HG02943 (cell line): ENCODE measurements around the gene JADE2.
"Not testable (repeated sequence)": the region's sequence is repeated elsewhere in the genome, so short reads cannot be mapped to it uniquely, and the experiment has no call there.

Source experiments
- ATAC-seq: cut with Tn5 transposase; IDR thresholded peaks from one replicate; pipeline ENCODE4 v1.9.1; 2021; ENCODE audit warnings: mild to moderate bottlenecking, low read depth, moderate library complexity; ENCODE audit not compliant: unreplicated experiment

The JADE2 gene

GRCh38 chr5:134506054-134507039 lies 19.1 kb upstream of the JADE2 start:
- ATAC-seq: no peak

- ATAC-seq: no peak
Measured at GRCh38 chr5:134507452-134507851, 18.0 kb upstream of the JADE2 start.

GRCh38 chr5:134508521-134509195 lies 16.8 kb upstream of the JADE2 start:
- ATAC-seq: no peak

- ATAC-seq: no peak
Measured at GRCh38 chr5:134509308-134510040, 16.0 kb upstream of the JADE2 start.

GRCh38 chr5:134510970-134511795 lies 14.3 kb upstream of the JADE2 start:
- ATAC-seq: no peak

- ATAC-seq: no peak
Measured at GRCh38 chr5:134511796-134512660, 13.4 kb upstream of the JADE2 start.

GRCh38 chr5:134512661-134512999 lies 12.8 kb upstream of the JADE2 start:
- no peak for ATAC-seq

GRCh38 chr5:134515801-134516200 lies 9.7 kb upstream of the JADE2 start:
- no peak for ATAC-seq

GRCh38 chr5:134516984-134517383 lies 8.5 kb upstream of the JADE2 start:
- ATAC-seq: not testable (repeated sequence)

- no peak for ATAC-seq
Measured at GRCh38 chr5:134517553-134517952, 7.9 kb upstream of the JADE2 start.

- ATAC-seq: no peak
Measured at GRCh38 chr5:134519989-134520388, 5.5 kb upstream of the JADE2 start.

- ATAC-seq: no peak
Measured at GRCh38 chr5:134521841-134522240, 3.6 kb upstream of the JADE2 start.

GRCh38 chr5:134523543-134524271 lies 1.8 kb upstream of the JADE2 start:
- no peak for ATAC-seq

GRCh38 chr5:134524272-134524825 lies 1.1 kb upstream of the JADE2 start:
- ATAC-seq: no peak

- ATAC-seq: no peak
Measured at GRCh38 chr5:134525683-134526482, 413 bp downstream of the JADE2 start.

GRCh38 chr5:134526483-134527155 lies 1.1 kb downstream of the JADE2 start:
- no peak for ATAC-seq
